ENCODE measurements around the gene MRPL55. TPM values are rescaled to one million over a fixed set of nuclear protein-coding genes. Genes with fewer than 3 reads are reported as not detected.

The MRPL55 gene
- total RNA-seq, 1 experiment from 2014 or later, result 85.4 TPM

DNA sequence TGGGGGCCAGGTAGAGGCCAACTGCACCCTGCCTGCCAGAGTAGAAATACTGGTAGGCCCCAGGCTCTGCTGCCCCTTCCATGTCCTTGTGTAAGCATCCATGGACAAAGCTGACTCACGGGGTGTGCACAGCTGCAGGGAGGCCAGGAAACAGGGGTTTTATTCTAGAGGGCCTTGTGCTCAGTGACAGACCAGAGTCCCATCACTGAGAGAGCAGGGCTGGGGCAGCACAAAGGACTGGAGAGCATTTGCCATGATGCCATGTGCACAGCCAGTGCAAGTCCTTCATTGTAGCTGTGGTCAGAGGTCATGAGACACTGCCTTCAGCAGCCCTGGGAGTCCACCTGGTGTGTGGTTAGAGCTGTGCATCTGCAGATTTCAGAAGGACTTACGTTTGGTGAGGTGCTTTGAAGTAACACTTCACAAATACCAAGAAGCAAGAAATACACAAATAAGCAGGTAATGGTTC is 18.5 kb downstream of the MRPL55 start:
- TF ChIP-seq, protein P1, sequence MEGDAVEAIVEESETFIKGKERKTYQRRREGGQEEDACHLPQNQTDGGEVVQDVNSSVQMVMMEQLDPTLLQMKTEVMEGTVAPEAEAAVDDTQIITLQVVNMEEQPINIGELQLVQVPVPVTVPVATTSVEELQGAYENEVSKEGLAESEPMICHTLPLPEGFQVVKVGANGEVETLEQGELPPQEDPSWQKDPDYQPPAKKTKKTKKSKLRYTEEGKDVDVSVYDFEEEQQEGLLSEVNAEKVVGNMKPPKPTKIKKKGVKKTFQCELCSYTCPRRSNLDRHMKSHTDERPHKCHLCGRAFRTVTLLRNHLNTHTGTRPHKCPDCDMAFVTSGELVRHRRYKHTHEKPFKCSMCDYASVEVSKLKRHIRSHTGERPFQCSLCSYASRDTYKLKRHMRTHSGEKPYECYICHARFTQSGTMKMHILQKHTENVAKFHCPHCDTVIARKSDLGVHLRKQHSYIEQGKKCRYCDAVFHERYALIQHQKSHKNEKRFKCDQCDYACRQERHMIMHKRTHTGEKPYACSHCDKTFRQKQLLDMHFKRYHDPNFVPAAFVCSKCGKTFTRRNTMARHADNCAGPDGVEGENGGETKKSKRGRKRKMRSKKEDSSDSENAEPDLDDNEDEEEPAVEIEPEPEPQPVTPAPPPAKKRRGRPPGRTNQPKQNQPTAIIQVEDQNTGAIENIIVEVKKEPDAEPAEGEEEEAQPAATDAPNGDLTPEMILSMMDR (IDR thresholded peaks at IDR 0.05; ENCODE audit: unreplicated experiment), result no peak
- POLR2A ChIA-PET, result interaction anchor here (0.8 to 7.9 kb wide), 9 partner anchors 7 to 92 kb away, joined by 3 to 56 read pairs (median 7); partner anchors contain the start of genes ARF1, IBA57 and MRPL55
- H3K36me3 Mint-ChIP-seq (ENCODE audit: insufficient read depth, unreplicated experiment), result peaks cover 82% of the 10 kb centered on the region
- H3K27ac Mint-ChIP-seq (ENCODE audit: low read depth, unreplicated experiment), result peak overlapping the region; percentile 78
- intact Hi-C loops (cut with micrococcal nuclease), result no loop called here
- no peak overlapping the region for H3K4me3 Mint-ChIP-seq (ENCODE audit: unreplicated experiment)
- peaks cover 73% of the 10 kb centered on the region for H3K4me1 Mint-ChIP-seq (ENCODE audit: insufficient read depth, unreplicated experiment)
- H3K9me3 Mint-ChIP-seq (ENCODE audit: unreplicated experiment), result peaks cover 15% of the 10 kb centered on the region
- no peaks in the 10 kb centered on the region for H3K27me3 Mint-ChIP-seq (ENCODE audit: insufficient read depth, unreplicated experiment)
- no TSS peak for BruUV-seq (replicated peaks)
- DNase-seq (ENCODE audit: unreplicated experiment), result peak; percentile 34
- CTCF ChIA-PET, result interaction anchor here (0.6 to 7.4 kb wide), 11 partner anchors 13 to 1467 kb away, joined by 3 to 72 read pairs (median 5); no protein-coding TSS in a partner anchor

DNA sequence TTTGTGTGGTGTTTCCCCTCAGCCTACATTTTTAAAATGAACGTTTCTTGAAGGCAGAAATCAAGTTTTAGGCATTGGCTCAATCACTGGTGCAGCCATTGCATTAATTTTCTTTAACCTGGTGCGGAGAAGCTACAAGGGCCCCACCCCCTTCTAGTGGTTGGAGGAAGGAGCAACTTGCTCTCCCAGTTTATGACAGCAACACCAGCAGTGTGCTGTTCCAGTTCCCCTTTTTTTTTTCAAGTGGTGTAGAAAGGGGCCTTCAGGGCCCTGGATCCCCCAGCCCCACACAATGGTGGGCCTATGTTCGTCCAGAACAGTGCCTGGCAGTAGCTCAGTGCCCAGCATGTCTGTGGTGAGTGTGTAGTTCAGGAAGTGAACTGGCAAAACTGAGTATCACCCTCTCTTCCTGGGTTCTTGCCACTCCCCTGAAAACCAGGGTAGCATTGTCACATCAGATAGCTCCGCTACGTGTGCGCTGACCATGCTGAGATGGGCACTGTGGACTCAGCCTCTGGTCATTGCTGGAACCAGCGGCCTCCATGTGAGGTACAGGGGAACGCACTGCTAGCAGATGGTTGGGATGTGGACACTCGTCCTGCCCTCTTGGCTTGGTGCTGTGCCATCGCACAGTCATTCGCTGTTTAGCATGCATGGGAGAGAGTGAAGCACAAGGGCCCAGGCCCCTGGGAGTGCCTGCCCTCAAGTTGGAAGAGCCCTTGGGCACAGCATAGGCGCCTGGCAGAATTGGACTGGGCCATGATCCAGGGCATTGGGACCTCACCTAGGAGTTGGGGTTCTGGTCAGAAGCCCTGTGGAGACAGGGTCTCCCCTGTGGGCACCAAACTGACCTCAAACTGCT is 19.3 kb downstream of the MRPL55 start:
- H3K4me3 Mint-ChIP-seq (ENCODE audit: unreplicated experiment), result peak overlapping the region; percentile 77
- CTCF ChIA-PET, result interaction anchor here (1.2 to 7.4 kb wide), 9 partner anchors 9 to 104 kb away, joined by 3 to 72 read pairs (median 5); no protein-coding TSS in a partner anchor
- no TSS peak for BruUV-seq (replicated peaks)
- TF ChIP-seq, protein P1 (IDR thresholded peaks at IDR 0.05; ENCODE audit: unreplicated experiment), result no peak
- H3K4me1 Mint-ChIP-seq (ENCODE audit: insufficient read depth, unreplicated experiment), result peaks cover 73% of the 10 kb centered on the region
- DNase-seq (ENCODE audit: unreplicated experiment), result no peak
- intact Hi-C loops (cut with micrococcal nuclease), result loop anchor here (5.0 kb wide), 1 partner anchor 142 kb away; the partner anchor contains the start of gene WNT9A
- peak overlapping the region; percentile 78 for H3K27ac Mint-ChIP-seq (ENCODE audit: low read depth, unreplicated experiment)
- peaks cover 86% of the 10 kb centered on the region for H3K36me3 Mint-ChIP-seq (ENCODE audit: insufficient read depth, unreplicated experiment)
- peaks cover 6% of the 10 kb centered on the region for H3K9me3 Mint-ChIP-seq (ENCODE audit: unreplicated experiment)
- no peaks in the 10 kb centered on the region for H3K27me3 Mint-ChIP-seq (ENCODE audit: insufficient read depth, unreplicated experiment)
- POLR2A ChIA-PET, result interaction anchor here (0.8 to 7.9 kb wide), 10 partner anchors 6 to 316 kb away, joined by 3 to 56 read pairs (median 7); partner anchors contain the start of genes ARF1, IBA57 and TRIM11

DNA sequence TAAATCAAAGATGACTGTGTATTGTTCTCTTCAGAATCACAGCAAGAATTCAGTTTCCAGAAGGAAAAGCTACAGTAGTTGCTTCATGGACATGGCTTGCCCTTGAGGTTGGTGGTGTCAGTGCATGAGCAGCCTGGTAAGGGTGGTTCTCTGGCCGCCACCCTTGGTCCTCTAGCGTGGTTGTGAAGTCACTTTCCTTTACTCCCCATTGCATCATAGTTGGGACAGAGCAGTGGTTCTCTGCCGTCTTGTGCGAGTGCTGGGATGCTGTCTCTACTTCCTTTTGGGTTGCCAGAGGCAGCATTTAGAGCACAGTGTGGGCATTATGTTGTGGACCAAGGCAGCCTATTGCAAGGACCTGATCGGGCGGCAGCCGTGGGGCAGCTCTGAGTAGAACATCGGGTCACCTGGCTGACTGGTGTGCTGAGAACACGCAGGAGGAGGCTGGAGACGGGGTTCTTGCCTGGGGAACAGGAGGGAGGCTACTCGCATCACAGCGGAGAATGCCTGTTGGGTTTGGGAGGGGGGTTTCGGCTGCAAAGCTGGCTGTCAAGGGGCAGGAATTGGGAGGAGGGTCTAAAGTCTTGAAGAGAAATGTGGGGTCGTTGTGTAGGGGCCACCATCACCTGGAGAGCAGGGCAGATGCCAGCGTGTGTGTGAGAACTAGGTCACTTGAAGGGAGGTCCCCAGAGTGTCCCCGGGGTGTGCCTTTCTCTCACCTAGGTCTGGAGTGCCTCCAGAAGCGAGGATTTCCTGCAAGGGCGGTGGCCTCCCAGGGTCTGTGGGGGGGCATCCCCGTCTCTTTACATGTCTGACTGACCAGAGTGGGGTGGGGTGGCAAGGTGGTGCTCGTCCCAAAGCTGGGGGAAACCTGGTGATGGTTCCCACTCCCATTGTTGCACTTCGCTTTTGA is 20.3 kb downstream of the MRPL55 start:
- Mint-ChIP-seq H3K4me3 (ENCODE audit: unreplicated experiment) (peak overlapping the region; percentile 77), H3K27ac (ENCODE audit: low read depth, unreplicated experiment) (peak overlapping the region; percentile 78), H3K4me1 (ENCODE audit: insufficient read depth, unreplicated experiment) (peaks cover 81% of the 10 kb centered on the region), H3K36me3 (ENCODE audit: insufficient read depth, unreplicated experiment) (peaks cover 86% of the 10 kb centered on the region), H3K27me3 (ENCODE audit: insufficient read depth, unreplicated experiment) (no peaks in the 10 kb centered on the region), H3K9me3 (ENCODE audit: unreplicated experiment) (no peaks in the 10 kb centered on the region)
- TF ChIP-seq, protein P1 (IDR thresholded peaks at IDR 0.05; ENCODE audit: unreplicated experiment), result no peak
- BruUV-seq (replicated peaks), result no TSS peak
- intact Hi-C loops (cut with micrococcal nuclease), result loop anchor here (5.0 kb wide), 1 partner anchor 142 kb away; the partner anchor contains the start of gene WNT9A
- POLR2A ChIA-PET, result interaction anchor here (0.8 to 7.9 kb wide), 10 partner anchors 11 to 317 kb away, joined by 3 to 56 read pairs (median 6); partner anchors contain the start of genes GUK1, MRPL55 and TRIM11
- DNase-seq (ENCODE audit: unreplicated experiment), result no peak
- CTCF ChIA-PET, result interaction anchor here (1.3 to 7.4 kb wide), 7 partner anchors 10 to 90 kb away, joined by 3 to 72 read pairs (median 6); no protein-coding TSS in a partner anchor

Measured in MCF 10A (cell line).